Small intestine (tissue), 7 donors: ENCODE measurements around the gene RAD51B. TPM values are rescaled to one million over a fixed set of nuclear protein-coding genes. Genes with fewer than 3 reads are reported as not detected.

Experiments
- DNase-seq, 2 donors: peaks; one replicate each; pipeline versions ENCODE4 v3.0.0 to v3.0.0-alpha.2; 2013
- FAIRE-seq: peaks from 2 replicates; lab custom pipeline; 2012; peaks lifted over from hg19 to GRCh38; lab: Jason Lieb, UNC
- H3K27ac ChIP-seq, 3 donors: one replicate each; pipeline ENCODE4 v1.5.1; 2013; ENCODE audit warnings: low read length in 2 of 3, mild to moderate bottlenecking in 2 of 3, control low read depth in 1 of 3, inconsistent platforms in 1 of 3, low read depth in 1 of 3, moderate library complexity in 1 of 3
- H3K27me3 ChIP-seq, 3 donors: one replicate each; pipeline ENCODE4 v1.6.1; 2013; ENCODE audit warnings: low read length in 3 of 3, inconsistent platforms in 1 of 3; ENCODE audit not compliant: control insufficient read depth in 3 of 3, insufficient read depth in 3 of 3
- H3K36me3 ChIP-seq, 3 donors: one replicate each; pipeline ENCODE4 v1.6.1; 2013; ENCODE audit warnings: low read length in 3 of 3, inconsistent platforms in 1 of 3, low read depth in 1 of 3, mild to moderate bottlenecking in 1 of 3, moderate library complexity in 1 of 3; ENCODE audit not compliant: control insufficient read depth in 3 of 3, insufficient read depth in 2 of 3
- H3K4me1 ChIP-seq, 3 donors: one replicate each; pipeline ENCODE4 v1.6.1; 2013; ENCODE audit warnings: low read length in 2 of 3, inconsistent platforms in 1 of 3, low read depth in 1 of 3, mild to moderate bottlenecking in 1 of 3, moderate library complexity in 1 of 3; ENCODE audit not compliant: control insufficient read depth in 3 of 3, insufficient read depth in 2 of 3
- H3K4me3 ChIP-seq, 3 donors: one replicate each; pipeline ENCODE4 v1.5.1; 2013; ENCODE audit warnings: low read length in 3 of 3, control low read depth in 1 of 3, inconsistent platforms in 1 of 3, low read depth in 1 of 3, mild to moderate bottlenecking in 1 of 3, moderate library complexity in 1 of 3
- H3K9me3 ChIP-seq, 2 donors: one replicate each; pipeline ENCODE4 v1.6.1; 2013; ENCODE audit warnings: low read depth in 1 of 2, low read length in 1 of 2; ENCODE audit not compliant: control insufficient read depth in 2 of 2, insufficient read depth in 1 of 2
- WGBS, 3 donors: extraction: QIAGEN DNeasy Blood & Tissue Kit; methylation state at CpG; one replicate each; pipeline ENCODE4 v1.1.7; 2013; 5-methylcytosine and 5-hydroxymethylcytosine counted together
- polyA plus RNA-seq, 4 donors: library from polyadenylated mRNA; stranded (reverse) in 3 of 4; unstranded in 1 of 4; fragments of 200-250 nt in 3 of 4; fragments of 120-200 nt in 1 of 4; gene quantifications; one replicate each; pipeline versions ENCODE4 v1.2.1 to v1.2.3, GENCODE V29; 2013
- donor health status: healthy with polysubstance abuse.
- donor health status: control.
- donor health status: control.
- donor health status: Bipolar disorder and iron deficiency.
- donor health status: healthy.

Gene RAD51B
- polyA plus RNA-seq, 4 donors: 1.1 to 9.0 (median 4.1) TPM

DNA sequence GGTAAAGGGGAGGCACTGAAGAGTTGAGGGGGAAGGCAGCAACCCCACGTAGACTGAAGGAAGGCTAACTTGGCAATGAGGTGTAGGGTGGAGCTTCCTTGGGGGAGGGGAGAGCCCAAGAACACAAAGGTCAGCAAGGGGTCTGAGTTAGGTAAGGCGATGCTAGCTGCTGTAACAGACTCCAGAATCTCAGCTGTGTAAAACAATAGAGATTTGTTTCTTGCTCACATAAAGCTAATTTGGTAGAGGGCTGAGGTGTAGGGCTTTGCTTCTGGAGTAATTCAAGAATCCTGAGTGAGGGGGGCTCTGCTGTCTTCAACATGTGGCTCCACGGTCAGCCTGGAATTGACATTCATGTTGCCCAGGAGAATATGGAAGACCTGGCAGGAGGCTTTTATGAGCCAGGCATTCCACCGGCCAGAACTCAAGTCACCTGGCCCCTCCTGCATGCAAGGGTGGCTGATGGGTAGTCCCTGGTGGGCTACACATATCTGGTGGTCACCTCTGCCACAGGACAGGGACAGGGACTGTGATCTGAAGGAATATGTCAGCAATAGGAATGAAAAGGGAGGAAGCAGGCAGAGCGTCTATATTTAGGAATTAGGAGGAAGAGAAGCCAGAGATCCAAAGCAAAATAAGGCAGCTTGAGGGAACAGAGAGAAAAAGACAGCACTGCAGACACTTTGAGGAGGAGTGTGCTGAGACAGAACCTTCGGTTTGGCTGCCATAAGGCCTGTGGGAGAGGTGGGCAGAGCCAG, 819.6 kb downstream of the RAD51B start:
- peaks cover 0 to 20% (median 2%) of the 10 kb centered on the region in 3 donors for H3K4me1 ChIP-seq
- DNase-seq: no peak
- no peaks in the 10 kb centered on the region for H3K27me3 ChIP-seq
- peaks cover 0 to 9% of the 10 kb centered on the region in 2 donors for H3K9me3 ChIP-seq
- 62 to 74% (median 74%) methylated on average over 6 of the region's 6 CpGs for WGBS, 3 donors
- no peak overlapping the region for H3K4me3 ChIP-seq
- no peak for FAIRE-seq
- peak overlapping the region in 2 of 3 donors; percentile 56 to 69 for H3K27ac ChIP-seq
- H3K36me3 ChIP-seq: no peaks in the 10 kb centered on the region

- FAIRE-seq (no peak), DNase-seq (no peak)
- peaks cover 0 to 20% (median 2%) of the 10 kb centered on the region in 3 donors for H3K4me1 ChIP-seq
- no peak overlapping the region for H3K4me3 ChIP-seq
- H3K27me3 ChIP-seq: no peaks in the 10 kb centered on the region
- peak overlapping the region in 2 of 3 donors; percentile 56 to 69 for H3K27ac ChIP-seq
- WGBS, 3 donors: 91 to 92% (median 92%) methylated on average over 9 to 10 of the region's 10 CpGs
- H3K36me3 ChIP-seq: no peaks in the 10 kb centered on the region
- peaks cover 0 to 9% of the 10 kb centered on the region in 2 donors for H3K9me3 ChIP-seq
Measured at GRCh38 chr14:68639758-68640574, 820.4 kb downstream of the RAD51B start.

DNA sequence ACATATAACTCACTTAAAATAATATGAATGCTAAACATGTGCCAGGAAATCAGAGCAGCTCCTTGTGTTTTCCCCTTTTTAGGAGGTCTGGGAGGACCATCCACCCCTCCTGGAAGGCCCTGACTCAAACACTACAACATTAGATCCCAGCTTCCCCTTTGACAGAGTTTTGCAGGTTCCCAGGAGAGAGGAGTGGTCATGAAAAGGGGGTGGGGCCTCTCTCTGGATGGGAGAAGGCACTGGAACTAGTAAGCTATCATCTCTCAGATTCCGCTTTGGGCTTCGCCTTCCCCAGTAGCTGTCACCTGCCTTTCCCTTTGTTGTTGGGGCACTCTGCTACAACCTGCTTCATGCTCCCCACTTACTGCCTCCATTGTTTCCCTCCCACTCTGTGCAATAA, 824.1 kb downstream of the RAD51B start:
- WGBS, 3 donors: 96 to 100% (median 100%) methylated on average over 2 of the region's 2 CpGs
- DNase-seq (no peak), FAIRE-seq (no peak)
- Histone ChIP-seq H3K27ac (no peak overlapping the region), H3K4me3 (no peak overlapping the region), H3K27me3 (no peaks in the 10 kb centered on the region), H3K36me3 (no peaks in the 10 kb centered on the region), H3K4me1 (peaks cover 0 to 6% (median 2%) of the 10 kb centered on the region in 3 donors), H3K9me3 (peaks cover 0 to 9% of the 10 kb centered on the region in 2 donors)

GRCh38 chr14:68644101-68644500, 824.5 kb downstream of the RAD51B start:
- H3K27me3 ChIP-seq: no peaks in the 10 kb centered on the region
- H3K4me3 ChIP-seq: no peak overlapping the region
- H3K36me3 ChIP-seq: no peaks in the 10 kb centered on the region
- H3K27ac ChIP-seq: no peak overlapping the region
- peaks cover 0 to 3% (median 2%) of the 10 kb centered on the region in 3 donors for H3K4me1 ChIP-seq
- FAIRE-seq (no peak), DNase-seq (no peak)
- H3K9me3 ChIP-seq: peaks cover 0 to 9% of the 10 kb centered on the region in 2 donors
- WGBS, 3 donors: 86 to 96% (median 86%) methylated on average over 1 of the region's 1 CpG

GRCh38 chr14:68645371-68645770, 825.8 kb downstream of the RAD51B start:
- no peak for DNase-seq
- Histone ChIP-seq H3K36me3 (no peaks in the 10 kb centered on the region), H3K9me3 (peaks cover 0 to 9% of the 10 kb centered on the region in 2 donors), H3K4me1 (no peaks in the 10 kb centered on the region), H3K4me3 (no peak overlapping the region), H3K27me3 (no peaks in the 10 kb centered on the region), H3K27ac (no peak overlapping the region)
- FAIRE-seq: no peak
- WGBS, 3 donors: 81 to 94% (median 91%) methylated on average over 2 of the region's 2 CpGs

- Histone ChIP-seq H3K4me1 (peaks cover 0 to 10% (median 3%) of the 10 kb centered on the region in 3 donors), H3K27ac (no peak overlapping the region), H3K36me3 (no peaks in the 10 kb centered on the region), H3K4me3 (no peak overlapping the region), H3K9me3 (no peaks in the 10 kb centered on the region), H3K27me3 (no peaks in the 10 kb centered on the region)
- DNase-seq (no peak), FAIRE-seq (no peak)
- 84 to 92% (median 89%) methylated on average over 7 of the region's 7 CpGs for WGBS, 3 donors
Measured at GRCh38 chr14:68649476-68650189, 830.1 kb downstream of the RAD51B start.

DNA sequence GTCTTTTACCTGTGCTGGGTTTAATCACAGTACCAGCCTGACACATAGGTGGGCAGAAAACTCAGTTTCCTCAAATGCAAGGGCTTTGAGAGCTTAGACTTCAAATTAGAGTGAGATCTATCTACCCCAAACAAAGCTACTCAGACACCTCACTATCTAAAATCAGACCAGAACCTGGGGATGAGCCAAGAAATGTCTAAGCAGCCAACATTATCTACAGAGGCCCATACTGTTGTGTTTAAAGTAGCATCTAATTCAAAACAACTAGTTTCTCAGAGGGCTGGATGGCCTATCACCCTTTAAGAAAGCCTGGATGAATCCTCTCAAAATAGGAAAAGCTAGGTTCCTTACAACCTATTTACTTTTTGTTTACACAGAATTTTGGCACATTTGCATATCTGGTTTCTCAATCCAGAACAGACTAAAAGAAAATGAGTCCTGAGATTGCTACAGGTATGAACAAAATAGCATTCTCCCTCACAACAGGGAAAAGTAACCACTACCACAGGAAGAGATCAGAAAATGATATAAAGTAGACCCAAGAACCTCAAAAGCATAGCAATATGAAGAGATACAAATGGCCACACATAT, 830.9 kb downstream of the RAD51B start:
- DNase-seq (no peak), FAIRE-seq (no peak)
- Histone ChIP-seq H3K36me3 (no peaks in the 10 kb centered on the region), H3K27me3 (no peaks in the 10 kb centered on the region), H3K4me3 (no peak overlapping the region), H3K9me3 (no peaks in the 10 kb centered on the region), H3K4me1 (peaks cover 0 to 17% (median 3%) of the 10 kb centered on the region in 3 donors), H3K27ac (peak overlapping the region in 1 of 3 donors; percentile 63)

- peaks cover 0 to 23% (median 3%) of the 10 kb centered on the region in 3 donors for H3K4me1 ChIP-seq
- FAIRE-seq (no peak), DNase-seq (no peak)
- no peaks in the 10 kb centered on the region for H3K27me3 ChIP-seq
- H3K9me3 ChIP-seq: no peaks in the 10 kb centered on the region
- peak overlapping the region in 2 of 3 donors; percentile 63 to 70 for H3K27ac ChIP-seq
- H3K4me3 ChIP-seq: no peak overlapping the region
- no peaks in the 10 kb centered on the region for H3K36me3 ChIP-seq
- WGBS, 3 donors: 86 to 94% (median 88%) methylated on average over 4 of the region's 4 CpGs
Measured at GRCh38 chr14:68651075-68651474, 831.5 kb downstream of the RAD51B start.
